Astrocyte of the cerebellum (primary cell): ENCODE results near the gene TGFB3.
A peak's percentile ranks its signal among the peaks of the same experiment; 100 is the strongest.

Experiments used
- DNase-seq: peaks from one replicate; pipeline ENCODE4 v3.0.0-alpha.2; 2011; ENCODE audit warnings: low read depth
- H3K4me3 ChIP-seq: 2 replicates; pipeline ENCODE4 v1.5.1; 2011; ENCODE audit warnings: mild to moderate bottlenecking, low read depth, low read length, moderate library complexity
- in situ Hi-C: cut with HindIII; loops from 2 replicates; pipeline ENCODE4 v1.10.0; 2017; ENCODE audit warnings: low sequenced_read_pairs
- TF ChIP-seq, protein P1 (sequence below): IDR thresholded peaks from 2 replicates; pipeline ENCODE4 v1.5.1; 2012; ENCODE audit warnings: low read length, low read depth, moderate library complexity, mild to moderate bottlenecking; ENCODE audit errors: missing control alignments

The TGFB3 gene

DNA sequence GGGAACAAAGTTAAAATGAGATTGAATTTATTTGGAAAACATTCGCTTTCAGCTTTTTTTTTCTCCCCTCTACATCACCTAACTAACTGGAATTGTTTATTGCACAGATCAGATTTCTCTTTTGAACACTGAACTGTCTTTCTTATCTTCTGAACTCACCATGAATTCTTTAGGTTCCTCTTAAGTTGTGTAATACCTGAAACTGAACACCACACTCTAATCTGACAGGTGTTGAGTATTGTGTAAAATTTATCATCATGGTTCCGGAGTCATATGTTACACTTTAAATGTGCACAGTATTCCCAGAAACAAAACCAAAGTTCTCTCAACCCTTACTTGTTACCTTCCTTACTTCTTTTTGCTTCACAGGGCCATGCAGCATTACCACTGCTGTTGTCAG, 66.8 kb downstream of the TGFB3 start:
- TF ChIP-seq, protein P1, sequence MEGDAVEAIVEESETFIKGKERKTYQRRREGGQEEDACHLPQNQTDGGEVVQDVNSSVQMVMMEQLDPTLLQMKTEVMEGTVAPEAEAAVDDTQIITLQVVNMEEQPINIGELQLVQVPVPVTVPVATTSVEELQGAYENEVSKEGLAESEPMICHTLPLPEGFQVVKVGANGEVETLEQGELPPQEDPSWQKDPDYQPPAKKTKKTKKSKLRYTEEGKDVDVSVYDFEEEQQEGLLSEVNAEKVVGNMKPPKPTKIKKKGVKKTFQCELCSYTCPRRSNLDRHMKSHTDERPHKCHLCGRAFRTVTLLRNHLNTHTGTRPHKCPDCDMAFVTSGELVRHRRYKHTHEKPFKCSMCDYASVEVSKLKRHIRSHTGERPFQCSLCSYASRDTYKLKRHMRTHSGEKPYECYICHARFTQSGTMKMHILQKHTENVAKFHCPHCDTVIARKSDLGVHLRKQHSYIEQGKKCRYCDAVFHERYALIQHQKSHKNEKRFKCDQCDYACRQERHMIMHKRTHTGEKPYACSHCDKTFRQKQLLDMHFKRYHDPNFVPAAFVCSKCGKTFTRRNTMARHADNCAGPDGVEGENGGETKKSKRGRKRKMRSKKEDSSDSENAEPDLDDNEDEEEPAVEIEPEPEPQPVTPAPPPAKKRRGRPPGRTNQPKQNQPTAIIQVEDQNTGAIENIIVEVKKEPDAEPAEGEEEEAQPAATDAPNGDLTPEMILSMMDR = no peak
- in situ Hi-C loops = no loop called here
- no peak overlapping the region for H3K4me3 ChIP-seq
- no peak for DNase-seq

- DNase-seq = no peak
- TF ChIP-seq, protein P1 = no peak
- in situ Hi-C loops = no loop called here
- no peak overlapping the region for H3K4me3 ChIP-seq
Measured at GRCh38 chr14:75913183-75913582, 68.6 kb downstream of the TGFB3 start.

DNA sequence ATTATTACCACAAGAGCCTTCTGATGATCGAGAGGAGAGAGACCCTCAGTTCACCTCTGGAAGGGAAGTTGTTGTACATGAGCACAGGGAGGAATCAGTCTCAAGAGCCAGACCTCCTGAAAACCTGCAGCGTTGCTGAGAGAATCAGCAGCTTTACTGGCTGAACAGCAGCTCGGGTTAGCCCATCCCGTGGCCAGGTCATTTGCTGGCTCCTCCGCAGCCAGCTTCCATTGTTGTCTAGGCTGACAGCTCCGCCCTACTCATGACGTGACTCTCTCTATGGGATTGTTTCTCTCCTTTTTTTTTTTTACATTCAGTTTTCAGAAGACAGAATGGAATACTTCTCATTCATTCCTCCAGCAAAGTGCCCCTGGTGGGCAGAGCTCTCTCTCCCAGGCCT, 69.9 kb downstream of the TGFB3 start:
- H3K4me3 ChIP-seq = no peak overlapping the region
- DNase-seq = peak; percentile 4
- TF ChIP-seq, protein P1 = no peak
- in situ Hi-C loops = no loop called here

GRCh38 chr14:75910048-75910447, 71.7 kb downstream of the TGFB3 start:
- H3K4me3 ChIP-seq = no peak overlapping the region
- TF ChIP-seq, protein P1 = no peak
- DNase-seq = no peak
- in situ Hi-C loops = no loop called here

GRCh38 chr14:75909630-75910029, 72.2 kb downstream of the TGFB3 start:
- TF ChIP-seq, protein P1 = no peak

More at GRCh38 chr14:75909630-75910029, 72.2 kb downstream of the TGFB3 start:
- H3K4me3 ChIP-seq = no peak overlapping the region
- DNase-seq = no peak
- in situ Hi-C loops = no loop called here
